EL (cell line): Measurements from ENCODE around the gene ANGPT4.
A peak's percentile ranks its signal among the peaks of the same experiment; 100 is the strongest.
"Not testable (repeated sequence)": the region's sequence is repeated elsewhere in the genome, so short reads cannot be mapped to it uniquely, and the experiment has no call there.

Source experiments
- DNase-seq: peaks from one replicate; pipeline ENCODE4 v3.0.0-alpha.2; 2016

The ANGPT4 gene

GRCh38 chr20:904039-904545 lies 12.0 kb downstream of the ANGPT4 start:
- DNase-seq = no peak

DNA sequence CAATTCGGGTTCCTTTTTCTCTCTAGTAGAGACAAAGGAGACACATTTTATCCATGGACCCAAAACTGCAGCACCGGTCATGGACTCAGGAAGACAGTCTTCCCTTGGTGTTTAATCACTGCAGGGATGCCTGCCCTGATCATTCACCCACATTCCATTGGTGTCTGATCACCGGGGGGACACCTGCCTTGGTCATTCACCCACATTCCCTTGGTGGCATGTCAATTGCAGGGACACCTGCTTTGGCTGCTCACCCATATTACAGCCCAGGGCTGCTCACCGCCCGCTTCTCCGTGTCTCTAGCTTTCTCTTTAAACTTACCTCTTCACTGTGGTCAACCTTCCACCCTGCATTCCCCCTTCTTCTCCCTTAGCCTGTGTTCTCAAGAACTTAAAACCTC lies 18.7 kb downstream of the ANGPT4 start:
- DNase-seq = not testable (repeated sequence)

DNA sequence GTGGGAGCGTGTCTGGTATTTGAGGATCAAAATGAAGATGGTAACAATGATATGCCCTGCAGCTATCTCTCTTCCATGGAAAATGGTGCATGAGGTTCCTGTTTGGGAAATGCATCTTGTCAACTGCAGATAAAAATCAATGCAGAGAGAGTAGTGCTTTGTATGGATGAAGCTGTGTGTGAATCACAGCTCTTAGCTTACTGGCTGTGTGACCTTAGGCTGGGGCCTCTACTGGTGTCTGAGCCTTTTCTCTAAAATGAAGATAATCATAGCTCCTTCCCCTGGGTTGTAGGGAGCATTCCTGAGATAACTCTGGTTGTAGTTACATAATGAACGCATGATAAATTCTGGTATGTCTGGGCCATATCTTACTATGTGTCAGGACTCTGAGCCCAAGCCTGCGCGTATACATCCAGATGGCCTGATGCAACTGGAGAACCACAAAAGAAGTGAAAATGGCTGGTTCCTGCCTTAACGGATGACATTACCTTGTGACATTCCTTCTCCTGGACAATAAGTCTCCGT lies 19.6 kb downstream of the ANGPT4 start:
- no peak for DNase-seq

DNA sequence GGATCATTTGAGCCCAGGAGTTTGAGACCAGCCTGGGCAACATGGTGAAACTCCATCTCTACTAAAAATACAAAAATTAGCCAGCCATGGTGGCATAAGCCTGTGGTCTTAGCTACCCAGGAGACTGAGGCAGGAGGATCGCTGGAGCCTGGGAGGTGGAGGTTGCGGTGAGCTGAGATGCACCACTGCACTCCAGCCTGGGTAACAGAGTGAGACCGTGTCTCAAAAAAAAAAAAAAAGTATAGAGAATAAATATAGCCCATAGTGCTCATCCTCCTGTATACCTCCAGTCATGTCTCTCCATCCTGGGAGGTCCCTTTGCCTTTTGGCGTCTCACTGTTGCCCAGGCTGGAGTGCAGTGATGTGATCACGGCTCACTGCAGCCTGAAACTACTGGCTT lies 23.8 kb downstream of the ANGPT4 start:
- DNase-seq = not testable (repeated sequence)

GRCh38 chr20:891706-892080 lies 24.4 kb downstream of the ANGPT4 start:
- no peak for DNase-seq

DNA sequence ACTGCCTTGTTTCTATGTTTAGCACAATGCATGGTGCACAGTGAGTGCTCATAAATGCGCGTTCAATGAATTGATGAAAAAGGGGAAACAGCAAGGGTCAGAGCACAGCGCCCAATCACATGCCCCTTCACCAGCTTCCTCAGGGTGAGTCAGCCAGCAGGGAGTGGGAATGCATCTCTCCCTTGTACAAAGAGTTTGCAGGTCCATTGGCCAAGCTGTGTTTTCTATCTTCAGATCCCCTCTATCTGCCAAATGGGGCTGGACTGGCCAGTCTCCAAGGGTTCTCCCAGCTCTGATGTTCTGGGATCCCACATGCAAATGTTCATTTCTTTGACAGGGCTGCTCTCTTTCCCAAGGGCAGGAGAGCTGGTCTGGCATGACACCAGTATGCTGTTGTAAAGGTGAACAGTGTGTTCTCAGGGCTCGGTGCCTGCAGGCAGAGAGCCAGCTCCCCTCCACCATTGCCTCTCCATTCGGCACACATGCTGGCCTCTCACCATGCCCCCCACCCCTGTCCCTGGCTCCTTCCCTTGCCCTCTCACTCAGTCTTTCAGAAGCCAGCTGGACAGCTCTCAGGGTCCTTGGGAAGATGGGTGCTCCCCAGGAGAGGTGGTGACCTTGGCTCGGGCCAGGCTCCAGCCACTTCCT lies 25.0 kb downstream of the ANGPT4 start:
- no peak for DNase-seq

DNA sequence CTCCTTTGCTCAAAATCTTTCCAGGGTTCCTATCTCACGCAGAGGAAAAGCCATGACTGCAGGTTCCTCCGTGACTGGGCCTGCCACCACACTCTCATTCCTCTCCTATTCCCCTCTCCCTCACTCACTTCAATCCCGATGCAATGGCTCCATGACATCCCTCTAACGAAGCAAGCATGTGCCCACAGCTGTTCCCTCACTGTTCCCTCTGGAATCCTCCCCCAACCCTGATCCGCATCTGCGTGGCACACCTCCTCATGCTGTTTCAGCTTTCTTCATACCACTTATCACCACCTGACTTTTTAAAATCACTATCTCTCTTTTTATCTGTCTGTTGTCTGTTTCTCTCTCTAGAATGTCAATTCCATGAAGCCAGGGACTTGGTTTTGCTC lies 25.5 kb downstream of the ANGPT4 start:
- no peak for DNase-seq

DNA sequence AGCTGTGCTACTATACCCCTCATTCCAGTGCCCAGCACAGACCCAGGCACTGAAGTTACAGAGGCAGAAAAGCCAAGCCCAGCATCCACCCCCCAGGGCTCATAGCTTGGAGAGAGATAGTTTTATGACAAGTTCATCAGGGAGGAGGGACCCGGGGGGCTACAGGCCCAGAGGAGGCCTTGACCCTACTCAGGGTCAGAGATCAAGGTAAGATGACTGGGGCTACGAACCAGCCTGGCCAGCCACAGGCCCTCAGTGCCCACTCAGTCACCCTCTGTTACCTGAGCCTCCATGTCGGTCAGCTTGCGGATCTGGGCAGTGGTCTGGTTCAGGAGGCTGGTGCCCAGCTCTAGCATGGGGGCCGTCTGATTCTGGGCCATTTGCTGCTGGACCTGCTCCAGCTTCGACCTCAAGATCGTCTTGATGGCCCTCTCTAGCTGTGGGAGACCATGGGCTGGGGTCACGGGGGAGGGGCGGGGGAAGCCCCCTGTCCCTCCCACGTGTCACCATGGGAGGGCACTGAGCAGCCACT lies 26.1 kb downstream of the ANGPT4 start:
- DNase-seq = no peak

- no peak for DNase-seq
Observed at GRCh38 chr20:889106-889505, 27.0 kb downstream of the ANGPT4 start.

DNA sequence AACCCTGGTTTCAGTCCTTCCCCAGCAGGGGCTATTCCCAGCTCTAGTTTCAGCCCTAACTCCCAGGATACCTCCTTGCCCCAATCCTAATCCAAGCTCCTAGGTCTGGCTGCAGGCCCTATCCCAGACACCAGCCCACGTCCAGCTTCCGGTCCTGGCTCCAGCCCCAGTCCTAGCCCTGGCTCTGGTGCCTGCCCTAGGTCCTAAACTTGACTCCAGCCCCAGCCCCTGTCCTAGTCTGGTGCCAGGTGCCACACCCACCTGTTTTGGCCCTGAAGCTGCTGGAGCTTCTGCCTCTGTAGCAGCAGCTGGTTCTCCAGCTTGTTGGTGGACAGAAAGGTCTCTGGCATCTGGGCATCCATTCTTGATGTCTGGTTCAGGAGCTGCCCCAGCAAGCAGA lies 28.1 kb downstream of the ANGPT4 start:
- no peak for DNase-seq

GRCh38 chr20:887137-887536 lies 29.0 kb downstream of the ANGPT4 start:
- DNase-seq = no peak

DNA sequence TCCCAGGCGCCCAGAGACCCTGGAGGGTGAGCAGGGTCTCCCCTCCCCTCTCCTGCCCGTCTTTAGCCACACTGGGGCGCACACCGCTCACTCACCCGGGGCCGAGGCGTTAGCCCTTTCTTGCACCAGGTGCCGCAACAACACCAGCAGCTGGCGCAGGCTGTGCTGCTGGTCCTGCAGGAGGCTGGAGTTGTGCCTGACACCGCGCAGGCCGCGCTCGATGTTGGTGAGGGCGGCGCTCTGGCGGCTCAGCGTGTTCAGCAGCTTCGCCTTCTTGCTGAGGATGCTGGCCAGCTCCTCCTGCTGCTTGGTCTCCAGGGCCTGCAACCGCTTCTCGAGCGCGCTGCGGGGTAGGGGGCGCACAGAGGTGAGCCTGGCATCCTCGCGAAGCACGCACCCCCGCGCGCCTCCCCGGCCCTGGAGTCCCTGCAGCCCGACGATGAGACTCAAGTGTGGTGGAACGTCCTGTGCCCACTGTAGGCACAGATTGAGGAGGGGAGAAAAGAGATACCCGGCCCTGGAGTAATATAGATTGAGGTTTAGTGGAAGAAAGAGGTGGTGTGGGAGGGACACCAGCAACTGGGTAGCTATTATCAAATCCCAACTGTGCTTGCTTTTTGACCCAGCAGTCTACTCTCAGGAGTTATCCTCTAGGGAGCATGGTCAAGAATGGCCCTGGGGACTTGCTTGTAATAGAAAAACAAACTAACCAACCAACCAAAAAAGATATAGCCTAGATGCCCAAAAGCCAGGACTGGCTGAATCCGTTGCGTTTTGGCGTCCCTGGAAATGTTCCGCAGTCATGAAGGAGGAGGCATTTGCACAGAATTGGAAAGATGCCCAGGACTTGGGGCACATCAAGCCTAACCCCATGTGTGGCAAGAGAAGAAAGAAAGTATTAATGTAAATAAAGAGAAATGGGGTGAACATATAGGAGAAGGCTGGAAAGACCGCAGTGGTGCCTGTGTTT lies 30.9 kb downstream of the ANGPT4 start:
- peak; percentile 19 for DNase-seq

DNA sequence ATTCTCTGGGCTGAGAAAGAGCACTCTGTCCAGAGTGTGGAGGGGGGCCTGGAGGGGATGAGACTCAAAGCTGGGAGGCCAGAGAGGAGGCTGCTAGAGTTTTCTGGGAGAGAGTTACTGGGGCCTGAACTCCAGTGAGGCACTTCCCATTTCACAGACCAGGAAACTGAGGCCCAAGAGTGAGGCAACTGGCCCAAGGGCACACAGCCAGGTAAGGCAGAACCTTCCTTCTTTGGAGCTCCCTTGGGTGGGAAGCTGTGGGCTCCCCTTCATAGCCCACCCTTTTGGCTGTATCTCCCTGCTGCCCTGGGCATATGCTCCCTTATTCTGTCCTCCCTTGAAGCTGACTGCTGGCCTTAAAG lies 34.4 kb downstream of the ANGPT4 start:
- no peak for DNase-seq

DNA sequence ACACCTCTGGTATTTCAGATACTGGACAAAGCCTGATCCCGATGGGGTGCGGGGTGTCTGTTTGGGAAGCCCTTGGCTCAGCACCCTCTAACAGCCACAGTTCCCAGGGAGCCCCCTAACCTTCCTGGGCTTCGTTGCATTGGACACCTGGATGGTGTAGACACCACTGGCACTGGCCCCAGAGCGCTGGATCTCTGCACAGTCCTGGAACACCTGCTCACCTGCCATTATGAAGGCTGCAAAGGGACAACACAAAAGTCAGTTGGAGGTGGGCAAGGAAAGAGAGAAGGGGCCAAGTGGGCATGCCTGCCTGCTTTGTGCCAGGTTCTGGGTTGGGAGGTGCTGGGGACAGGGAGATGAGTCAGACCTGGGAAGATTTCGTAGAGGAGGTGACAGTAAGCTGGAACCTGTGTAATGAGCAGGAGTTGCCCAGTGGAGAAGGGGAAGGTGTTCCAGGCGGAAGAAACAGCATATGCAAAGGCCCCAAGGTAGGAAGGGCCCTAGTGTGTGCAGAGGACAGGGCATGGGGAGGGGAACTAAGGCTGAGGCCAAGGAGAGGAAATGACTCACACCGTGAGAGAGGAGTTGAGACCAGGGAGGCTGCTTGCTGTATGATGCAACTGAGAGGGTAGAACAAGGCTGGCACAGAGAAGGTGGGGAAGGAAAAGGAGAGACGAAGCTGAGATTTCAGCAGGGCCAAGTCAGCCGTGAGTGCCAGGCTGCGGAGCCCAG lies 34.9 kb downstream of the ANGPT4 start:
- DNase-seq = peak; percentile 80

DNA sequence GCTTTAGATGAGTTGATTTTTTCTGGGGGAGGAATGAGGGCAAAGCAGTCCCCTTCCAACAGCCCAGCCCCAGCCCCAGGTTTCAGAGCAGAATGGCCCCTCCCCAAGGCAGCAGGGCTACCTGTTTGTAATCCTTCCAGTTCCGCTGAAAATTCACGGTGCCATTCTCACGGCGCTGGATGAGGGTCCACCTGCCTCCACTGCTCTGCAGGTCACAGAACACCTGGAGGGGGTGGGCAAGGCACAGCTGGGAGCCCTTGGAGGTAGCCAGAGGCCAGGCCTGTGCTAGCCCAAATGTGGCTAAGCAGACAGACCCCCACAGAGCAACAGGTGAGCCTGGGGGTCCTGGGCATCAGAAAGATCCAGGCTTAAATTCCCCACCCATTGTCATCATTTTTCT lies 36.5 kb downstream of the ANGPT4 start:
- no peak for DNase-seq

DNA sequence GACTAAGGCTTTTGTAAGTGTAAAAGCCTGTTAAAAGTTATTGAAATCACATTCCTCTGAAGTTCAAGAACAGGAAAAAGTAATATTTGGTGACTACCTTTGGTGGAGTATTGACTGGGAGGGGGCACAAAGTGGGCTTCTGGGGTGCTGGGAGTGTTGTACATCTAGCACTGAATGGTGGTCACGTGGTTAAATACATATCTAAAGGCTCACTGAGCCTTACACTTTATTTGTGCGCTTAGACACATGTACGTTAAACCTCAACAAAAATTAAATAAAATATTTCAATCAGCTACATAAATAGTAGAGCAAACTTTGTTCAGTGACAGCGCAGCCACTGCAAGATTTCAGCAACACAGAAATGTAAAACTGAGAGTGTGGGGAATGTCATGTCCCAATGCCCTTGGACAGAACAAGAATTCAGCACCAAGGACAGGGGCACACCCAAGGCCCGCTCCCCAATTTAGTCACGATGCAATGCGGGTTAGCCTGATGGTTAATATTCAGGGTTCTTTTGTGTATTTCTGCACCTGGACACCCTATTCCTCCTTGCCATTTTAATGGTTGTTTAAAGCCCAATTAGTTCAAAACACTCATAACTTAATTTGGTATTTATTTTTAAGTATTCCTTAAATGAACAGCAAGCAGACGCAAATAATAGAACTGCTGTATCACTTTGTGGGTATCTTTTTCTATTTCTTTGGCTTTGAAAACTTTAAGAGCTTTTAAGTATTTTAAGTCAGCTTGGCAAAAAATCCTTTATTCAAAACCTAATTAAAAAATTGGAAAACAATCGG lies 37.4 kb downstream of the ANGPT4 start:
- DNase-seq = no peak

DNA sequence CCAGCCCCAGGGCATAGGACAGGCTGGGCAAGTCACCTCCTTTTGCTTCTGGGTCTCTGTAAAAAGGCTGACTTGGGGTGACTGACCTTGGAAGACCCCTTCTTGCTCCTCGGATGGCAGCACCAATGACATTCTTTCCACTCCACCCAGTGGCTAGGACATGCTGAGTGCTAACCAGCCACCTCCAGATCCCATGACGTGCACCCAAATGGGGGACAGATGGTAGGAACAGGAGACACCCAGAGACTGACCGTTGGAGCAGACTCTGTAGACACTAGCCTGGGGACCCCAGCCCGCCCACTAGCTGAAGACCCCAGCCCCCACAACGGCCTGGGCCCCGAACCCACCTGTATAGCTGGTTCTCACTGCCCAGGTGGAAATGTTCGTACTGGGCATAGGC lies 38.3 kb downstream of the ANGPT4 start:
- DNase-seq = no peak

GRCh38 chr20:875115-875514 lies 41.0 kb downstream of the ANGPT4 start:
- DNase-seq = no peak

GRCh38 chr20:873875-874607 lies 42.1 kb downstream of the ANGPT4 start:
- DNase-seq = no peak

- no peak for DNase-seq
Observed at GRCh38 chr20:872855-873520, 43.1 kb downstream of the ANGPT4 start.

DNA sequence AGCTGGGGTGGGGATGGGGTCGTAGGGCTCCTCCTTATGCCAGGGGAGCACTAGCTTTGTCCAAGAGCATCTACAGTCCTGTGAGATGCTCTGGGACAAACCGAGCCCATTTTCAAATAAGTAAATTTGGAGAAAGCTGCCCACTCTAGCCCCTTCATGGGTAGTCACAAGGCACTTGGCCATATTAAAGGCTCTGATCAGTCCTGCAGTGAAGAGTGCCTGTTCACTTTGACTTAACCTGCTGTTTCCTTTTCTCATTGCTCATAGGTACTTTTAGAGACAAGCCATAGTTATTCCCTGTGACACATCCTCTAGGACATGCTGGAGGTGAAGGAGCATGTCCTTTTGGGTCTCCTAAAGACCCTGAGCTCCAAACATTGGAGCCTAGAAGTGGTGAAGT lies 44.2 kb downstream of the ANGPT4 start:
- no peak for DNase-seq
